ENCODE results near the gene ISCA2.

Gene ISCA2

DNA sequence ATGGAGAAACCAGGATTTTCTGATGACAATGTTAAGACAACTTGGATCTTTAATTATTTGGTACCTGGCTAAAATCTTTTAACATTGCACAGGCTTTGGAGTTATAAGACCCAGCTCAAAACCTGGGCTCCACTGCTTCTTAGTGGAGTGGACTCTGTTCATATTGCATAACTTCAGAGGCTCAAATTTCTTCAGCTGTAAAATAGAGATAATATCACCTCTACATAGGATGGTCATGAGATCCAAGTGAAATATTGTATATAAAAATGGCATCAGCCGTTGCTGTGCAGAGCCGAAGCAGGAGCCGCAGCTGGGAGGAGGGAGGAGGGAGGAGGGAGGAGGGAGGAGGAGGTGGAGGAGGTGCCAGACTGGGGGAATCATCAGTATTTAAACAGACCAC, 11.0 kb upstream of the ISCA2 start:
- H3K27ac ChIP-seq (ENCODE audit: extremely low read depth, low read depth, low read length), result no peak overlapping the region
- ChIA-PET CTCF (interaction anchor here (1.8 kb wide), 1 partner anchor 121 kb away, joined by 5 read pairs; no protein-coding TSS in a partner anchor), POLR2A (no interaction called here)
- H3K36me3 ChIP-seq (ENCODE audit: control insufficient read depth in 2 of 2, insufficient read depth in 1 of 2, low read length in 2 of 2), result peaks cover 4 to 66% of the 10 kb centered on the region in 2 experiments; a peak in 2 of 3 replicates
- no peak overlapping the region for H3K4me3 ChIP-seq (ENCODE audit: low read depth, low read length)
- H3K4me1 ChIP-seq (ENCODE audit: control insufficient read depth, insufficient read depth, low read length), result no peaks in the 10 kb centered on the region
- no peaks in the 10 kb centered on the region for H3K9me3 ChIP-seq (ENCODE audit: control insufficient read depth, insufficient read depth, low read depth, low read length)
- TF ChIP-seq ZNF132 (tag by site-specific recombination; IDR thresholded peaks at IDR 0.05; ENCODE audit: borderline replicate concordance) (no peak), SALL2 (tag by site-specific recombination; IDR thresholded peaks at IDR 0.05; ENCODE audit: borderline replicate concordance) (no peak), ZFP3 (tag by site-specific recombination; IDR thresholded peaks at IDR 0.05; ENCODE audit: low read depth) (no peak), ZNF184 (tag by site-specific recombination; IDR thresholded peaks at IDR 0.05) (no peak), ZNF529 (tag by site-specific recombination; IDR thresholded peaks at IDR 0.05; ENCODE audit: insufficient replicate concordance) (no peak), ZNF660 (tag by site-specific recombination; IDR thresholded peaks at IDR 0.05) (no peak)

DNA sequence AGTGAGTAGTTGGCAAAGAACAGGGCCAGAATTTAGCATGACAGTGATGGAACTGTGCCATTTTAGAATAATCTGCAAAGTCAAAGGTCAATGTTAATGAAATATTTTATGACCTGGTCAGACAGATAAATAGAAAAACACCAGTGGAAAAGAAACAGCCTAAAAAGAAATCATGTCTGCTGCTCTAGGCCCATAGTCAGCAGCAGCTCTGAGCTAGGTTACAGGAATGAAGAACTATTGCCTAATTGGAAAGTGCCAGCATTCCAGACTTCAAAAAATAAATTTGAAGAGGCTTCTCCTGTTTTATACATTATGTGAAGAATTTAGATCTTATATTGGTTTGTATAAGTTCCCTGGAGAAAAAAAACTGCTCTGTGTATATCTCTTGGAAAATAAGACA, 10.2 kb upstream of the ISCA2 start:
- H3K36me3 ChIP-seq (ENCODE audit: control insufficient read depth in 2 of 2, insufficient read depth in 1 of 2, low read length in 2 of 2), result peaks cover 4 to 65% of the 10 kb centered on the region in 2 experiments; a peak in 2 of 3 replicates
- no peaks in the 10 kb centered on the region for H3K4me1 ChIP-seq (ENCODE audit: control insufficient read depth, insufficient read depth, low read length)
- H3K9me3 ChIP-seq (ENCODE audit: control insufficient read depth, insufficient read depth, low read depth, low read length), result no peaks in the 10 kb centered on the region
- H3K27ac ChIP-seq (ENCODE audit: extremely low read depth, low read depth, low read length), result no peak overlapping the region
- no peak overlapping the region for H3K4me3 ChIP-seq (ENCODE audit: low read depth, low read length)
- TF ChIP-seq, protein P1, sequence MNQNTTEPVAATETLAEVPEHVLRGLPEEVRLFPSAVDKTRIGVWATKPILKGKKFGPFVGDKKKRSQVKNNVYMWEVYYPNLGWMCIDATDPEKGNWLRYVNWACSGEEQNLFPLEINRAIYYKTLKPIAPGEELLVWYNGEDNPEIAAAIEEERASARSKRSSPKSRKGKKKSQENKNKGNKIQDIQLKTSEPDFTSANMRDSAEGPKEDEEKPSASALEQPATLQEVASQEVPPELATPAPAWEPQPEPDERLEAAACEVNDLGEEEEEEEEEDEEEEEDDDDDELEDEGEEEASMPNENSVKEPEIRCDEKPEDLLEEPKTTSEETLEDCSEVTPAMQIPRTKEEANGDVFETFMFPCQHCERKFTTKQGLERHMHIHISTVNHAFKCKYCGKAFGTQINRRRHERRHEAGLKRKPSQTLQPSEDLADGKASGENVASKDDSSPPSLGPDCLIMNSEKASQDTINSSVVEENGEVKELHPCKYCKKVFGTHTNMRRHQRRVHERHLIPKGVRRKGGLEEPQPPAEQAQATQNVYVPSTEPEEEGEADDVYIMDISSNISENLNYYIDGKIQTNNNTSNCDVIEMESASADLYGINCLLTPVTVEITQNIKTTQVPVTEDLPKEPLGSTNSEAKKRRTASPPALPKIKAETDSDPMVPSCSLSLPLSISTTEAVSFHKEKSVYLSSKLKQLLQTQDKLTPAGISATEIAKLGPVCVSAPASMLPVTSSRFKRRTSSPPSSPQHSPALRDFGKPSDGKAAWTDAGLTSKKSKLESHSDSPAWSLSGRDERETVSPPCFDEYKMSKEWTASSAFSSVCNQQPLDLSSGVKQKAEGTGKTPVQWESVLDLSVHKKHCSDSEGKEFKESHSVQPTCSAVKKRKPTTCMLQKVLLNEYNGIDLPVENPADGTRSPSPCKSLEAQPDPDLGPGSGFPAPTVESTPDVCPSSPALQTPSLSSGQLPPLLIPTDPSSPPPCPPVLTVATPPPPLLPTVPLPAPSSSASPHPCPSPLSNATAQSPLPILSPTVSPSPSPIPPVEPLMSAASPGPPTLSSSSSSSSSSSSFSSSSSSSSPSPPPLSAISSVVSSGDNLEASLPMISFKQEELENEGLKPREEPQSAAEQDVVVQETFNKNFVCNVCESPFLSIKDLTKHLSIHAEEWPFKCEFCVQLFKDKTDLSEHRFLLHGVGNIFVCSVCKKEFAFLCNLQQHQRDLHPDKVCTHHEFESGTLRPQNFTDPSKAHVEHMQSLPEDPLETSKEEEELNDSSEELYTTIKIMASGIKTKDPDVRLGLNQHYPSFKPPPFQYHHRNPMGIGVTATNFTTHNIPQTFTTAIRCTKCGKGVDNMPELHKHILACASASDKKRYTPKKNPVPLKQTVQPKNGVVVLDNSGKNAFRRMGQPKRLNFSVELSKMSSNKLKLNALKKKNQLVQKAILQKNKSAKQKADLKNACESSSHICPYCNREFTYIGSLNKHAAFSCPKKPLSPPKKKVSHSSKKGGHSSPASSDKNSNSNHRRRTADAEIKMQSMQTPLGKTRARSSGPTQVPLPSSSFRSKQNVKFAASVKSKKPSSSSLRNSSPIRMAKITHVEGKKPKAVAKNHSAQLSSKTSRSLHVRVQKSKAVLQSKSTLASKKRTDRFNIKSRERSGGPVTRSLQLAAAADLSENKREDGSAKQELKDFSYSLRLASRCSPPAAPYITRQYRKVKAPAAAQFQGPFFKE (tag by site-specific recombination; IDR thresholded peaks at IDR 0.05; ENCODE audit: borderline replicate concordance), result no peak
- TF ChIP-seq ZNF239 (tag by site-specific recombination; IDR thresholded peaks at IDR 0.05), result no peak
- TF ChIP-seq, protein P2, sequence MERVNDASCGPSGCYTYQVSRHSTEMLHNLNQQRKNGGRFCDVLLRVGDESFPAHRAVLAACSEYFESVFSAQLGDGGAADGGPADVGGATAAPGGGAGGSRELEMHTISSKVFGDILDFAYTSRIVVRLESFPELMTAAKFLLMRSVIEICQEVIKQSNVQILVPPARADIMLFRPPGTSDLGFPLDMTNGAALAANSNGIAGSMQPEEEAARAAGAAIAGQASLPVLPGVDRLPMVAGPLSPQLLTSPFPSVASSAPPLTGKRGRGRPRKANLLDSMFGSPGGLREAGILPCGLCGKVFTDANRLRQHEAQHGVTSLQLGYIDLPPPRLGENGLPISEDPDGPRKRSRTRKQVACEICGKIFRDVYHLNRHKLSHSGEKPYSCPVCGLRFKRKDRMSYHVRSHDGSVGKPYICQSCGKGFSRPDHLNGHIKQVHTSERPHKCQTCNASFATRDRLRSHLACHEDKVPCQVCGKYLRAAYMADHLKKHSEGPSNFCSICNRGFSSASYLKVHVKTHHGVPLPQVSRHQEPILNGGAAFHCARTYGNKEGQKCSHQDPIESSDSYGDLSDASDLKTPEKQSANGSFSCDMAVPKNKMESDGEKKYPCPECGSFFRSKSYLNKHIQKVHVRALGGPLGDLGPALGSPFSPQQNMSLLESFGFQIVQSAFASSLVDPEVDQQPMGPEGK (tag by site-specific recombination; IDR thresholded peaks at IDR 0.05), result no peak
- TF ChIP-seq ZNF202 (tag by site-specific recombination; IDR thresholded peaks at IDR 0.05; ENCODE audit: borderline replicate concordance), result no peak
- TF ChIP-seq ZNF610 (tag by site-specific recombination; IDR thresholded peaks at IDR 0.05; ENCODE audit: borderline replicate concordance), result no peak
- TF ChIP-seq, protein P3, sequence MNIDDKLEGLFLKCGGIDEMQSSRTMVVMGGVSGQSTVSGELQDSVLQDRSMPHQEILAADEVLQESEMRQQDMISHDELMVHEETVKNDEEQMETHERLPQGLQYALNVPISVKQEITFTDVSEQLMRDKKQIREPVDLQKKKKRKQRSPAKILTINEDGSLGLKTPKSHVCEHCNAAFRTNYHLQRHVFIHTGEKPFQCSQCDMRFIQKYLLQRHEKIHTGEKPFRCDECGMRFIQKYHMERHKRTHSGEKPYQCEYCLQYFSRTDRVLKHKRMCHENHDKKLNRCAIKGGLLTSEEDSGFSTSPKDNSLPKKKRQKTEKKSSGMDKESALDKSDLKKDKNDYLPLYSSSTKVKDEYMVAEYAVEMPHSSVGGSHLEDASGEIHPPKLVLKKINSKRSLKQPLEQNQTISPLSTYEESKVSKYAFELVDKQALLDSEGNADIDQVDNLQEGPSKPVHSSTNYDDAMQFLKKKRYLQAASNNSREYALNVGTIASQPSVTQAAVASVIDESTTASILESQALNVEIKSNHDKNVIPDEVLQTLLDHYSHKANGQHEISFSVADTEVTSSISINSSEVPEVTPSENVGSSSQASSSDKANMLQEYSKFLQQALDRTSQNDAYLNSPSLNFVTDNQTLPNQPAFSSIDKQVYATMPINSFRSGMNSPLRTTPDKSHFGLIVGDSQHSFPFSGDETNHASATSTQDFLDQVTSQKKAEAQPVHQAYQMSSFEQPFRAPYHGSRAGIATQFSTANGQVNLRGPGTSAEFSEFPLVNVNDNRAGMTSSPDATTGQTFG (tag by site-specific recombination; IDR thresholded peaks at IDR 0.05; ENCODE audit: borderline replicate concordance), result no peak
- TF ChIP-seq MYNN (tag by site-specific recombination; IDR thresholded peaks at IDR 0.05; ENCODE audit: borderline replicate concordance), result no peak
- TF ChIP-seq ZNF223 (tag by site-specific recombination; IDR thresholded peaks at IDR 0.05), result no peak
- TF ChIP-seq SCRT2 (tag by site-specific recombination; IDR thresholded peaks at IDR 0.05), result no peak
- TF ChIP-seq, protein P4, sequence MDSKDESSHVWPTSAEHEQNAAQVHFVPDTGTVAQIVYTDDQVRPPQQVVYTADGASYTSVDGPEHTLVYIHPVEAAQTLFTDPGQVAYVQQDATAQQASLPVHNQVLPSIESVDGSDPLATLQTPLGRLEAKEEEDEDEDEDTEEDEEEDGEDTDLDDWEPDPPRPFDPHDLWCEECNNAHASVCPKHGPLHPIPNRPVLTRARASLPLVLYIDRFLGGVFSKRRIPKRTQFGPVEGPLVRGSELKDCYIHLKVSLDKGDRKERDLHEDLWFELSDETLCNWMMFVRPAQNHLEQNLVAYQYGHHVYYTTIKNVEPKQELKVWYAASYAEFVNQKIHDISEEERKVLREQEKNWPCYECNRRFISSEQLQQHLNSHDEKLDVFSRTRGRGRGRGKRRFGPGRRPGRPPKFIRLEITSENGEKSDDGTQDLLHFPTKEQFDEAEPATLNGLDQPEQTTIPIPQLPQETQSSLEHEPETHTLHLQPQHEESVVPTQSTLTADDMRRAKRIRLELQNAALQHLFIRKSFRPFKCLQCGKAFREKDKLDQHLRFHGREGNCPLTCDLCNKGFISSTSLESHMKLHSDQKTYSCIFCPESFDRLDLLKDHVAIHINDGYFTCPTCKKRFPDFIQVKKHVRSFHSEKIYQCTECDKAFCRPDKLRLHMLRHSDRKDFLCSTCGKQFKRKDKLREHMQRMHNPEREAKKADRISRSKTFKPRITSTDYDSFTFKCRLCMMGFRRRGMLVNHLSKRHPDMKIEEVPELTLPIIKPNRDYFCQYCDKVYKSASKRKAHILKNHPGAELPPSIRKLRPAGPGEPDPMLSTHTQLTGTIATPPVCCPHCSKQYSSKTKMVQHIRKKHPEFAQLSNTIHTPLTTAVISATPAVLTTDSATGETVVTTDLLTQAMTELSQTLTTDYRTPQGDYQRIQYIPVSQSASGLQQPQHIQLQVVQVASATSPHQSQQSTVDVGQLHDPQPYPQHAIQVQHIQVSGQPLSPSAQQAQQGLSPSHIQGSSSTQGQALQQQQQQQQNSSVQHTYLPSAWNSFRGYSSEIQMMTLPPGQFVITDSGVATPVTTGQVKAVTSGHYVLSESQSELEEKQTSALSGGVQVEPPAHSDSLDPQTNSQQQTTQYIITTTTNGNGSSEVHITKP (tag by site-specific recombination; IDR thresholded peaks at IDR 0.05), result no peak
- no peak for TF ChIP-seq KLF7 (tag by site-specific recombination; IDR thresholded peaks at IDR 0.05; ENCODE audit: borderline replicate concordance)
- TF ChIP-seq ZNF660 (tag by site-specific recombination; IDR thresholded peaks at IDR 0.05), result no peak
- no peak for TF ChIP-seq PRDM1 (tag by site-specific recombination; IDR thresholded peaks at IDR 0.05)
- no peak for TF ChIP-seq ZNF48 (tag by site-specific recombination; IDR thresholded peaks at IDR 0.05)
- no peak for TF ChIP-seq ZNF132 (tag by site-specific recombination; IDR thresholded peaks at IDR 0.05; ENCODE audit: borderline replicate concordance)
- CTCF ChIA-PET, result no interaction called here
- POLR2A ChIA-PET, result no interaction called here
